ENCODE data around the gene TFIP11. TPM values are rescaled to one million over a fixed set of nuclear protein-coding genes. Genes with fewer than 3 reads are reported as not detected.

The TFIP11 gene
- total and polyA plus RNA-seq, 2 of the 13 experiments (the other 11 are each of a cell fraction or from before 2014, with no cell fraction given): 15.4 to 22.8 TPM

- TF ChIP-seq ZNF275 (CRISPR knock-in tag; IDR thresholded peaks at IDR 0.05; ENCODE audit: borderline replicate concordance): no peak
- no peak for TF ChIP-seq HINFP (CRISPR knock-in tag; IDR thresholded peaks at IDR 0.05; ENCODE audit: low read depth)
- TF ChIP-seq PCBP2 (optimal IDR thresholded peaks at IDR 0.05; ENCODE audit: low read depth, low read length, poor library complexity, severe bottlenecking): no peak
- no peak for TF ChIP-seq ZKSCAN1 (IDR thresholded peaks at IDR 0.05; ENCODE audit: low read length)
Observed at GRCh38 chr22:26546282-26546681, 34.0 kb upstream of the TFIP11 start (continued).

GRCh38 chr22:26545827-26546226, 33.6 kb upstream of the TFIP11 start:
- Histone ChIP-seq H3K9me3 (ENCODE audit: low read length) (no peaks in the 10 kb centered on the region), H2AFZ (ENCODE audit: low read length) (no peak overlapping the region), H3K4me3 (replicated peaks in 1 of 3; ENCODE audit: insufficient read depth in 1 of 3, low read depth in 2 of 3, low read length in 3 of 3) (no peak overlapping the region), H3K27me3 (ENCODE audit: control insufficient read depth in 1 of 2, insufficient read depth in 2 of 2, low read length in 2 of 2) (no peaks in the 10 kb centered on the region), H4K20me1 (ENCODE audit: insufficient read depth, low read length) (no peaks in the 10 kb centered on the region), H3K36me3 (replicated peaks in 1 of 2; ENCODE audit: control insufficient read depth in 1 of 2, insufficient read depth in 2 of 2, low read length in 2 of 2) (no peaks in the 10 kb centered on the region; a peak in 2 of 5 replicates), H3K27ac (ENCODE audit: extremely low read length, insufficient read depth, low read length) (no peak overlapping the region), H3K9ac (ENCODE audit: insufficient read depth, low read depth, low read length) (no peak overlapping the region), H3K79me2 (ENCODE audit: insufficient read depth, low read length) (no peaks in the 10 kb centered on the region), H3K4me1 (ENCODE audit: insufficient read depth, low read length) (peaks cover 19% of the 10 kb centered on the region), H3K4me2 (ENCODE audit: low read depth, low read length) (no peak overlapping the region)
- no peak for FAIRE-seq
- DNase-seq (ENCODE audit: low spot score): no peak
- in situ Hi-C loops (cut with HindIII; ENCODE audit: extremely low pct_ligation_motif_present, low pct_unique_long_range_greater_than_20kb) (no loop called here), intact Hi-C loops (cut with micrococcal nuclease; ENCODE audit: unreplicated experiment) (no loop called here)
- no peak for ATAC-seq
- no TSS peak for BruUV-seq (replicated peaks)
- WGBS (ENCODE audit: low lambda C conversion rate): 95% methylated on average over 5 of the region's 5 CpGs
- TF ChIP-seq ZBTB20 (CRISPR knock-in tag; IDR thresholded peaks at IDR 0.05; ENCODE audit: borderline replicate concordance, low read depth) (no peak), CEBPB (IDR thresholded peaks at IDR 0.05; ENCODE audit: borderline replicate concordance, low read depth, low read length) (peak; percentile 31; the same call in 1 of the 2 replicates), SNAPC5 (CRISPR knock-in tag; IDR thresholded peaks at IDR 0.05; ENCODE audit: borderline replicate concordance) (no peak)
- CTCF ChIA-PET (ENCODE audit: low intra/inter-chr PET ratio, low total read pairs): no interaction called here
- POLR2A ChIA-PET: no interaction called here

All from HepG2 (cell line).